IPS DF 4.7 (cell line): ENCODE data around the gene RLIM.
A peak's percentile ranks its signal among the peaks of the same experiment; 100 is the strongest.
"Not testable (repeated sequence)": the region's sequence is repeated elsewhere in the genome, so short reads cannot be mapped to it uniquely, and the experiment has no call there.

Experiments used
- DNase-seq: peaks from one replicate; pipeline ENCODE4 v3.0.0-alpha.2; 2013; ENCODE audit warnings: low spot score; ENCODE audit errors: extremely low read depth

Gene RLIM, protein sequence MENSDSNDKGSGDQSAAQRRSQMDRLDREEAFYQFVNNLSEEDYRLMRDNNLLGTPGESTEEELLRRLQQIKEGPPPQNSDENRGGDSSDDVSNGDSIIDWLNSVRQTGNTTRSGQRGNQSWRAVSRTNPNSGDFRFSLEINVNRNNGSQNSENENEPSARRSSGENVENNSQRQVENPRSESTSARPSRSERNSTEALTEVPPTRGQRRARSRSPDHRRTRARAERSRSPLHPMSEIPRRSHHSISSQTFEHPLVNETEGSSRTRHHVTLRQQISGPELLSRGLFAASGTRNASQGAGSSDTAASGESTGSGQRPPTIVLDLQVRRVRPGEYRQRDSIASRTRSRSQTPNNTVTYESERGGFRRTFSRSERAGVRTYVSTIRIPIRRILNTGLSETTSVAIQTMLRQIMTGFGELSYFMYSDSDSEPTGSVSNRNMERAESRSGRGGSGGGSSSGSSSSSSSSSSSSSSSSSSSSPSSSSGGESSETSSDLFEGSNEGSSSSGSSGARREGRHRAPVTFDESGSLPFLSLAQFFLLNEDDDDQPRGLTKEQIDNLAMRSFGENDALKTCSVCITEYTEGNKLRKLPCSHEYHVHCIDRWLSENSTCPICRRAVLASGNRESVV

DNA sequence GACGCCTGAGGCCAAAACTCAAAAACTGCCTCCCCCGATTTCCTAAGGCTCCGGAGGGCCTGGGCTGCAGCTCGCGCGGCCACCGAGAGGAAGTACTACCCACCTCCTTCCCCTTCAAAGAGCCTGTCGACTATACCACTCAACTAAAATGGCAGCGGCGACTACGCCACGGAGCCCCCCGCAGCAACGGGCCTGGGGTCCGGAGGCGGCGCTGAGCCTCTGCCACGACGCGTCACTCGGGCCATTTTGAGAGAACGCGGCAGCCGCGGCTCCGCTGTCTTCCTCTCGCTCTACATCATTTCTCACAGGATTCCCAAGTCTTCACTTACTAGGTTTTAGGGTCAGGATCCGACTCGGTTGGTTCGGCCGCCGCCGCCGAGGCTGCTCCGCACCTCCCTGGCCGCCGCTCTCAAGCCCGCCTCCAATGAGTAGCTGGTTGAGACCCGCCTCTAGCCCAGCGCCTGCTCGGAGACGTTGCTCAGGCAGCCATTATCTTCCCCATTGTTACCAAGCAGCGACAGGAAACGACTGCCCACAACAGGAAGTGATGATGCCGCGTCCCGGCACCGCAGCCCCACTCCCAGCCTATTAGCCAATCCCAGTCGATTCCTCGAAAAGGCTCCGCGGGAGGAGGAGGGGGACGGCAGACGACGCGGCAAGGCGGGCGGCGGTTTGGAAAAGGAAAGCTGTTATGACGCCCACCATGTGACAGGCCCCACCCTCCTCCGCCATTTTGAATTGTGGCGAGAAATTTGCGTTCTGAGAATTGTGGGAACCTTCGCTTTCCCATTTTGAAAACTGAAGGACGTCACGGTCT is at the start of gene RLIM:
RLIM (minus strand) TSS at position 532 of the 817 bp plus-strand sequence. CDS start 18,647 bp downstream, outside the sequence.
- peak; percentile 14 for DNase-seq

DNA sequence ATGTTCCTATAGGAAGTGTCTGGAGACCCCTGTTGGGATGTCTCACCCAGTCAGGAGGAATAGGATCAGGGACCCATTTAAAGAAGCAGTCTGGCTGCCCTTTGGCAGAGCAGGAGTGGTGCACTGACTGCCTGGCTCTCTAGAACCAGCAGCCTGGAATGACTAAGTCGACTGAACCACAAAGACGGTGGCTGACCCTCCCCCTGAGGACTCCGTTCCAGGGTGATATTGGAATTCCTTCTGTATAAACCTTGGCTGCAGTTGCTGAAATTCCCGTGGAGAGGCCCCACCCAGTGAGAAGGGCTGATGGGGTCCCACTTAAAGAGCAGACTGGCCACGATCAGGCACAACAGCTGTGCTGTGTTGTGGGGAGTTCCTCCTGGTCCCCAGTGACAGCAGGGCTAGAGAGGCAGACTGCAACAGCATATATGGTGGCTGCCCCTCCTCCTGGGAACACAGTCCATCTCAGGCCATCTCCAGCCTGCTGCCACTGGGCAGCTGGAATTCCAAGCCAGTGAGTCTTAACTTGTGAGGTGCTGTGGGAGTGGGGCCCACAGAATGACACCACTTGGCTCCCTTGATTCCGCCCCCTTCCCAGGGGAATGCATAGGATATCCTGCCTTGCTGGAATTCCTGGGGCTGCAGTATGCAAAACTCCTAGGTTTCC is 41.8 kb upstream of the RLIM start:
- no peak for DNase-seq

DNA sequence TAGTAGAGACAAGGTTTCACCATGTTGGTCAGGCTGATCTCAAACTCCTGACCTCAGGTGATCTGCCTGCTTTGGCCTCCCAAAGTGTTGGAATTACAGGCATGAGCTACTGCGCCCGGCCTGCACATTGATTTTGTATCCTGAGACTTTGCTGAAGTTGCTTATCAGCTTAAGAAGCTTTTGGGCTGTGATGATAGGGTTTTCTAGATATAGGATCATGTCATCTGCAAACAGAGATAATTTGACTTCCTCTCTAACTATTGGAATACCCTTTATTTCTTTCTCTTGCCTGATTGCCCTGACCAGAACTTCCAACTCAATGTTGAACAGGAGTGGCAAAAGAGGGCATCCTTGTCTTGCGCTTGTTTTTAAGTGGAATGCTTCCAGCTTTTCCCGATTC is 40.5 kb upstream of the RLIM start:
- DNase-seq, result not testable (repeated sequence)

DNA sequence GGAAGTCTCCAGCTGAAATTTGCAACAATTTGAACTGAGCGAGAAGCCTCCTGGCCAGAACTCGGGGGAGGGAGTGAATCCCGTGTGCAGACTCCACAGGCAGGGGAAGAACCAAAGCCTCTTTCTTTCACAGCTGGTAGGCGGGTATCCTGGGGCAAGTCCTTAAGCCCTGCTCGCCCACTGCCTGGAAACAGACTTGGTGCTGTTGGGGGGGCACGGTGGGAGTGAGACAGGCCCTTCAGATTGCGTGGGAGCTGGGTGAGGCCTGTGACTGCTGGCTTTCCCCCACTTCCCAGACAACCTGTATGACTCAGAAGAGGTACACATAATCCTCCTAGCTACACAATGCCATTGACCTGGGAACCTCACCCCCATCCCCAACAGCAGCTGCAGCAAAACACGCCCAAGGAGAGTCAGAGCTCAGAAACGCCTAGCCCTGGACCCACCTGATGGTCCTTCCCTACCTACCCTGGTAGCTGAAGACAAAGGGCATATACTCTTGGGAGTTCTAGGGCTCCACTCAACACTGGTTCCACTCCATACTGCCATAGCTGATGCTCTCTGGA is 22.4 kb upstream of the RLIM start:
- no peak for DNase-seq

DNA sequence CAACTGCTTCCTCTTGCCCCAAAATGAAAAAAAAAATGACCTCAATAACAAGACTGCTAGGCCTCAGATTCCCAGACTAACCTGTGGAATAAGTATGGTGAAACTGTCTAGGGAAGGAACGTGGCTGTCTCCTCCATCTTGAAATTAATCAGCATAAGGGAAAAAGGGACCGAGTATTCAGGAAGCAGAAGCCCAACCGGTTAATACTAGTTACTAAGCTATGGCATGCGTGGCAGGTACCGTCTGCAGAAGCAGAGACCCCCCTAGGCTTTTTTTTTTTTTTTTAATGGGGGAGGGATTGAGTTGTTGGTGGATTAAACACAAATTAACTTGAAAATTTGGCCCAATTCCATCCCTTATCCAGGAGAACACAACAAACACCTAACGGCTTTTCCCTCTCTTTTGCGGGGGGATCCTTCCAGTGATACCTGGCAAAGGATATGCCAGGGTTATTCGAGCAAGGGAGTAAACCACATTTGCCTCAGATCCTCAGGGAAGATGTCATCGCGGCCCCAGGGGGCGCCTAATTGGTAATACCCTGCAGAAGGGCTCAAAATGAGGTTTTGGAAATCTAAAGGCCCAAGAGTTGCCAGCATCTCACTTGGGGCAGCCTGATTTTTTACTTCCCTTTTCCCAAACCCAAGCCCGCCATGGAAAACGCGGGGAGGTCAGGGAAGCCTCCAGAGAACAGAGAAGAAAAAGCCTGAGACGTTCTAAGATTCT is 893 bp downstream of the RLIM start:
- no peak for DNase-seq

DNA sequence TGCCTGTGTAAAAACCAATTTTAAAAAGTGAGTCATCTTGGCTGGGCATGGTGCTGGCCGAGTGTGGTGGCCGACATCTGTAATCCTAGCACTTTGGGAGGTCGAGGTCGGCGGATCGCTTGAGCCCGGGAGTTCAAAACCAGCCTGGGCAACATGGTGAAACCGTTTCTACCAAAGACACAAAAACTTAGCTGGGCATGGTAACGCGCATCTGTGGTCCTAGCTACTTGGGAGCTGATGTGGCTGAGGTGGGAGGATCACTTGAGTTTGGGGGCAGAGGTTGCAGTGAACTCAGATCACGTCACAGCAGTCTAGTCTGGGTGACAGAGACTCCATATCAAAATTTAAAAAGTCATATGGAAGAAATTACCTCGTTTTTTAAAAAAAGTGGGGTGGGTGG is 7.6 kb downstream of the RLIM start:
- DNase-seq, result no peak

DNA sequence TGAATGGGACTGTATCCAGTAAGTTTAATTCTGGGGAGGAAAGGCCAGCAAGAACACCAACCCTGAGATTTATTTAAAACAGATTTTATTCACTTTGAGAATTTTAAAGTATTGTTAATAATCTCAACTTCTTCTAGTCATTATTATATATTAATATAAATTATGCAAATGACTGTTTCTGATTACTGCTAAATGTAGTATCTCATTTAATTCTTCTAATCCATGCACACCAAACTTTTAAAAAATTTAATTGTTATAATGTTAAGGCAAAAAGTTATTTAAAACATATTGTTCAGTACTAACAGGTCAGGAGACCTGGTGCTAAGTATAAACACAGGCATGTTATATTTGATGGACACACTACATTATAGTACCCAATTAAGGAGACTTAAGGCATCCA is 8.1 kb downstream of the RLIM start:
- no peak for DNase-seq

DNA sequence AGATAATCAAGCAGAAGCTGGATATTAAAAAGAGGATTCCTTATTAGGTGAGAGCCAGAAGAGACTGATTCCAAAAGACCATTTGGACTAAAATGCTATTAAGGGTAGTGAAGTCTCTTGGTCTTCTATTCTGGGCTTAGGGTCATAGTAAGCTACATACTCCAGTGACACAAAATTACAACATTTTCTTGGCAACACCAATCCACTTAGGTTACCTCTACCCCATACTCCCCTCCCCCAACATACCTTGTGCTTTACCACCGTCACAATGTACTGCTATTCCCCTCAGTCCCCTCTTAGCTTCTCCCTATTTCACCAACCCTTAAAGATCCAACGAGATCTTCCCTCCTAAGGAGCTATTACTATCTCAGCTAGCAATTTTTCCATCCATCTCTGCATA is 11.4 kb downstream of the RLIM start:
- no peak for DNase-seq

DNA sequence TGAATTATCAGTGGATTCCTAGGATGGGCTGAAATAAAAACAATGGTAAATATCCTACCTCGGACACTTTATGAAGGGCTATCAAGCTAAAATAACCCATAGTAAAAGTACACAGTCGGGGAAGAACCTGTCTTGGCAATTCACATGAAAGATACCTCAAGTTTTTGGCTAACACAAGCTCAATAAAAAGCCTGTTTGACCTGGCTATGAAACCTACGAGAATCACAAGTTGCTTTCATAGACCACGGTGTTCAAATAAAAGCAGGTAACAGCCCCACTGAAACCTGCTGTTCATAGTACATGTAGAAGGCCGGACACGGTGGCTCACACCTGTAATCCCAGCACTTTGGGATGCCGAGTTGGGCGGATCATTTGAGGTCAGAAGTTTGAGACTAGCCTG is 12.3 kb downstream of the RLIM start:
- DNase-seq, result no peak

DNA sequence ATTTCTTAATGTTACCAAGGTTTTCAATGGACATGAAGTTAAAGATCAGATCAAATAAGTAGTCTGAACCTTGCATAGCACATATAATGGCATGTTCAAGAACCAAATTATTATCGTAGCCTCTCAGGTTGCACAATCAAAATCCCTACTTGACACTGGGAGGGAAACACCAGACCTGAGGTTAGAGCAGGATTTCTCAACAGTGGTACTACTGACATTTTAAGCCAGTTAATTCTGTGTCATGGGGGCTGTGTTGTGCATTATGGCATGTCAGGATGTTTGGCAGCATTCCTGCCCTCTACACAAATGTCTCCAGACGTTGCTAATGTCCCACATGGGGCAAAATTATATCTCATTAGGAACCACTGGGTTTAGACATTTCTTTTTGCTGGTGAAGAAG is 20.8 kb downstream of the RLIM start:
- DNase-seq, result no peak

DNA sequence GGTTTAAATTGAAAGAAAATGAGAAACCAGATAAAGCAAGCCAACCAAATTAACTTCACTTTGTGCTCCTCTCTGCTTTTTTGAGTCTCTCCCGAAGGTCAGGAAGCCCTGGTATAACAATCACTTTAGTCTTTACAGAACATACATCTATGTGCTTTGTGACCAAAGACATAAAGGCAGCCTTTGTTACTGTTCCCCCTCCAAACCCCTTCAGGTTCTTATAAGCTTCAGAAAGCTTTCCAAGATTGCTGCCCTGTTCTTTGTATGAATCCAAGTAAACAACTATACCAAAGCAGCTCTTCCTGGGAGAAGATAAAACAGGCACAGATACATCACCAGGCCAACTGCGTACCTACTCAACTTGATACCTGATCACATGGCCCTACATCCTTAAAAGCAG is 28.7 kb downstream of the RLIM start:
- no peak for DNase-seq

DNA sequence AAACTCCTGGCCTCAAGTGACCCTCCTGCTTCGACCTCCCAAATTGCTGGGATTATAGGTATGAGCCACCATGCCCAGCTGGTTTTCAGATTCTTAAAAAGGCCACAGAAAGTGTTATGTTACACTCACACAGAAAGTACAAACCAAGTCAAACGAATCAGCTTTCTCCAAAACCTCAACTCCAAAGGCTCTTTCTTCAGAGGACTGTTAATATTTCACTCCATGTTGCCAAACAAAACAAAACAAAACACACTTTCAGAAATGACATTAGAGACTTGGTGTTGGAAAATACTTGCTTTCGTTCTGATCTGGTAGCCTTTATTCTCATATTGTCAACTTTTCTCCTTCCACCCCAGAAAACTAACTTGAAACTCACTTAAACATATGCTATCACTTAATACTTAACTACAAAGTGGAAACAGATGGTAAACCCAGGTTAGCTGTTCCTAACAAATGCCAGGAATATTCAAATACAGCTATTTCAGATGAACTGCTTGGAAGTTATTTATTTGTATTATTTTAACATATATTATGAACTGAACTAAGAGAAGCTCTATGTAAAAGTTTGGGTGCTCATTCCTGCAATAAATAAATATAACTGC is 34.7 kb downstream of the RLIM start:
- no peak for DNase-seq

DNA sequence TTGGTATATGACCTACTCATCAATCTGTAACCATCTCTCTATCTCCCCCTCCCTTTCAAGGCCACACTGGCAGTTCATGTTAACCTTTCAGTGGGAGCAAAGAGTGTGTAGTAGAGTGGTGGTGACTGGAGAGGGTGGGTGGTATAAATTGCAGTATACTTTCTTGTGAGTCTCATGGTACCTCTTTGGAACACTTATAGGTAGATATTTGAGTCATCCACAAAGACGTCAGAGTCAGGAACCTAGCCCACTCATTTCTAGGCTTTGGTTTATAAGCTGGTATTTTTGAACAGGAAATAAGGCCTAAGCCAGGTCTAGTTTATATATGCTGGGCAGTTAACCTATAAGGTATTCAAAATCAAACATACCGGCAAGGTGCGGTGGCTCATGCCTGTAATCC is 36.3 kb downstream of the RLIM start:
- DNase-seq, result no peak

DNA sequence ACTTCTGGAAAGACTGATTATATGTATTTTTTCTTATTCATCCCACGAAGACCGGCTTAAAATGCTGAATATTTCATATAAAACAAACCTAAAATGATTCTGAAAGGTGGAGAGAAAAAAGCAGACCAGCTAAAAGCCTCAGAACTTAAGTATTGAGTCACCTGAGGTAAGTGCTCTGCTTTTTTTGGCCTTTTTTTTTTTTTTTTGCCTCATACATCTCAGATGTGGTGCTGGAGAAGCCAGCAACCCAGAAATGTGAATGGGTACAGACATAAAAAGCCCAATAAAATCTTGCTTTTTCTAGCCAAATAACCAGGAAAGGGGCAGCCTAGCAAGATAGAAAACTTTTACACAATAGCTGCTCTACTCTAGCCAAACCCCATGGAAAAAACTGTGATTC is 57.0 kb downstream of the RLIM start:
- DNase-seq, result no peak

DNA sequence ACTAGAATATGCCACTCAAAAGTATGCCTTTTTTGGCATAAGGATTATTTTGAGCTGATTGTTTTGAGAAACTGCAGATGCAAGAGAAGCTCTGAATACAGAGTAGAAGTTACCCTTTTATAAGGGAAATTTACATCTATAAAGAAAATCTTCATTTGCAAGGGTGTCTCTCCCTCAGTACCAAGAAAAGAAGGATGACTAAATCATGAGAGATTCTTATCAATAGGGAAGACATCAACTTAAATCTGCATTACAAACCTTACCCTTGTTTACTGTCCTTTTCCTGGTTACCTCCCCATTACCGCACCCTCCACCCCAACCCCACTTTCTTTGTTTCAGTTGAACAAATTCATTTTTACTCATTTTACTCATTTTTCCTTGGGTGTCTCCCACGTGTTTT is 62.5 kb downstream of the RLIM start:
- no peak for DNase-seq

DNA sequence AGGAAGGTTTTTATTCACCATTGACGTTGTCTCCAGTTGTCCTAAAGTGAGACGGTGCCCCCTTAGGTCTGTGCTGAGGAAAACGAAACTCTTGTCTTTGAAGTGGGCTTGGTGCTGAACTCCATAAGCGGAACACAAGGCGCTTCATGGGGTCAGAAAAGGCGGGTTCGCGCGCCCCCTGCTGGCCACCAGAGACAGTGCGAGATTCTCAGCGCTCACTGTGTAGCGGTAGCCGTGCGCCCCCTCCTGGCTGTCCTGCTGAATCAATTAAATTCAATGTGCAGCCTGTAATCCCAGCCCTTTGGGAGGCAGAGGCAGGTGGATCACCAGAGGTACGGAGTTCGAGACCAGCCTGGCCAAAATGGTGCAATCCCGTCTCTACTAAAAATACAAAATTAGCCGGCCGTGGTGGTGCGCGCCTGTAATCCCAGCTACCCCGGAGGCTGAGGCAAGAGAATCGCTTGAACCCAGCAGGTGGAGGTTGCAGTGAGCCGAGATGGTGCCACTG is 64.1 kb downstream of the RLIM start:
- no peak for DNase-seq

DNA sequence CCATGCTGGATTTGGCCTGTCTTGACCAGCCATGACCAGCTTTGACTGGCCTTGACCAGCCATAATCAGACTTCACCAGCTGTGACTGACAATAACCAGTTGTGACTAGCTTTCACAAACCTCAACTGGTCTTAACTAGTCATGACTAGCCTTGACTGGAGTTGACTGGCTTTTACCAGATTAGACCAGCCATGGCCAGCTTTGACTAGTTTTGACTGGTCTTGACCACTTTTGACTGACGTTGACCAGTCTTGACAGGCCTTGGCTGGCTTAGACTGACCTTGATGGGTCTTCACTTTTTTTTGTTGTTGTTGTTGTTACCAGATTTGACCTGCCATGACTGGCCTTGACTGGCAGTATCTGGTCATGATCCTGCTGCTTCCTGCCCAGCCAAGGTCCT is 67.4 kb downstream of the RLIM start:
- no peak for DNase-seq

DNA sequence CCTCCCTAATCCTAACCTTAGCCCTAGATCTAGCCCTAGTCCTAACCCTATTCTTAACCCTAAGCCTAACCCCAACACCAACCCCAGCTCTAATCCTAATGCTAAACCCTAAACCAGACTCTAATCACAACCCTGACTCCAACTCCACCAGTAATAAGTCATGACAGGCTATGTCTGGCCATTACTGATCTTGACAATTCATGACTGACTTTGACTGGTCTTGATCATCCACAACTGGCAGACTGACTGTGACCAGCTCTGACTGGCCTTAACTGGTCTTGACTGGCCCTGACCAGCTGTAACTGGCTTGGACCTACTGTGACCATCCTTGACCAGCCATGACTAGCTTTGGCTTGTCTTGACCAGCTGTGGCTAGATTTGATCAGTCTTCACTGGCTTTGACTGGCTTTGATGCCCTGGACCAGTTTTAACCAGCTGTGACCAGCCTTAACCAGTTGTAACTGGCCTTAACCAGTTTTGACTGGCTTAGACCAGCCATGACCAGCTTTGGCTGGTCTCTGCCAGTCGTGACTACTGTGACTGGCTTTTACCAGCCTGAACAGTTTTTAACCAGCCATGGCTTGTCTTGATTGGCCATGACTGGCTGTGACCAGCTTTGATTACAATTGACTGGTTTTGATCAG is 68.4 kb downstream of the RLIM start:
- DNase-seq, result no peak

DNA sequence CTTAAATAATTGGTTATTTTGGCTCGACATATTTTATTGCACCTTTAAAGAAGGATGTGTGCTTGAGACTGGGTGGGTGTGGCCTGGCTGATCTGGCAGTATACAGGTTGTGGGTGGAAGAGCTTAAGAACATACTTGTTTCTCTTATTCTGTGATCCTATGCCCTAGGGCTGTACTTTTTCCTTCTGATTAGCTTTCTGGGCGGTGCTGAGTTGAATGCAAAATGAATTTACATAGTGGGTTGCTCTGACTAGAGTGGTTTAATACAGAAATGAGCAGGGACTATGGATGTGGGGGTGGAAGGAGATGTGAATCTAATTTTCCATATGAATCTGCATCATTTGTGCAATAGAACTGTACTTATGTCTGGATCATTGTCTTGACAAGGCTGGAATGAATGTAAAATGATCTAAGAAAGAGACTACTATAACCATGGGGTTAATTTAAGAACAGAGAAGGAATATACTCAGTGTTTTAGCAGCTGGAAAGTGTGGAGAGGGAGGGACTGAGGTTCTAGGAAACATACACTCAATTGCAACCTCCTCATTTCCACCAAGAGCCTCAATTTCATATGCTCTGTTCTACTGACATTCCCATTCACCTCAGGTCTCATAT is 73.7 kb downstream of the RLIM start:
- DNase-seq, result no peak
